ENCODE results near the gene NOP56.

Gene NOP56

DNA sequence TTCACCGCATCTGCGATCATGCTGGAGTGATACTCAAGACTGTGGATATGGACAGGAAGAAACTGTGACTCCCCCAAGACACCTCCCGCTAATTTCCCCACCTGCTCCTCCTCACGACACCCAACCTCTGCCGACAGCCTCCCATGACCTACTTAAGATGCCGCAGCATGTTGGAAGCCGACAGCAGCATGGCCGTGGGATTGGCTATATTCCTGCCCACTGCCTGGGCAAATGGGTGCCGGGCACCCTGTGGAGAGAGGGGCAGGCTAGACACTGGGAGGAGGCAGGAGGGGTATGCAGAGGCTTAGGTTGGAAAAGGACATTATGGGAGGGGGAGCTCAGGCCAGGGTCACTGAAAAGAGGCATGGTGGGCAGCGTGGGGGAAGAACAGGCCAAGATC, 7.1 kb downstream of the NOP56 start:
- no peak overlapping the region for H3K4me3 ChIP-seq (ENCODE audit: low read depth, low read length)
- TF ChIP-seq, protein P1, sequence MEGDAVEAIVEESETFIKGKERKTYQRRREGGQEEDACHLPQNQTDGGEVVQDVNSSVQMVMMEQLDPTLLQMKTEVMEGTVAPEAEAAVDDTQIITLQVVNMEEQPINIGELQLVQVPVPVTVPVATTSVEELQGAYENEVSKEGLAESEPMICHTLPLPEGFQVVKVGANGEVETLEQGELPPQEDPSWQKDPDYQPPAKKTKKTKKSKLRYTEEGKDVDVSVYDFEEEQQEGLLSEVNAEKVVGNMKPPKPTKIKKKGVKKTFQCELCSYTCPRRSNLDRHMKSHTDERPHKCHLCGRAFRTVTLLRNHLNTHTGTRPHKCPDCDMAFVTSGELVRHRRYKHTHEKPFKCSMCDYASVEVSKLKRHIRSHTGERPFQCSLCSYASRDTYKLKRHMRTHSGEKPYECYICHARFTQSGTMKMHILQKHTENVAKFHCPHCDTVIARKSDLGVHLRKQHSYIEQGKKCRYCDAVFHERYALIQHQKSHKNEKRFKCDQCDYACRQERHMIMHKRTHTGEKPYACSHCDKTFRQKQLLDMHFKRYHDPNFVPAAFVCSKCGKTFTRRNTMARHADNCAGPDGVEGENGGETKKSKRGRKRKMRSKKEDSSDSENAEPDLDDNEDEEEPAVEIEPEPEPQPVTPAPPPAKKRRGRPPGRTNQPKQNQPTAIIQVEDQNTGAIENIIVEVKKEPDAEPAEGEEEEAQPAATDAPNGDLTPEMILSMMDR (IDR thresholded peaks at IDR 0.05; ENCODE audit: low read depth, low read length, missing control alignments) = no peak
- H3K36me3 ChIP-seq (replicated peaks) = peaks cover 64% of the 10 kb centered on the region
- H3K27ac ChIP-seq = no peak overlapping the region
- in situ Hi-C loops (cut with HindIII; ENCODE audit: low pct_ligation_motif_present, low sequenced_read_pairs) = no loop called here
- no peaks in the 10 kb centered on the region for H3K27me3 ChIP-seq (replicated peaks)
- no peak for DNase-seq

DNA sequence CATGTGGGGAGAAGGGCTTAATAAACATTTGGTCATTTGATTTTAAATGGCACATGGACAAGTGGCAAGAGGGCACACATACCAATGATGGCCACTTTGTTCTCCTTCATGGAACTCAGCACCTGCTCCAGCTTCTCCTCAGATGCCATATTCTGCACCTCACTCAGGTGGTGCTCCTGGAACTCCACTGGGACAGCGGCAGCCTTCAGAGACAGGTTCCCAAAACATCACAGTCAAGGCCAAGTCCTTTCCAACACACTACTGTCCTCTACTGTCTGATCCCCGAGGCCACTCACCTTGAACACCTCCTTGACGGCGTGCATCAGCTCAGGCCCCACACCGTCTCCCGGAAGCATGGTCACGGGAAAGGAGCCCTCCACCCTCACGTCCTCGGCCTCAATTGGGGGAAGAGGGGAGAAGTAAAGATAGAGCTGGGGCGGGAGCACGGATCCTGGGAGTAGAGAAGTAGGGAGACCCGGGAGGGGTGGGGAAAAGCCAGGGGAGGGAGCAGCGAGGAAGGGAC, 11.0 kb downstream of the NOP56 start:
- H3K4me3 ChIP-seq (ENCODE audit: low read depth, low read length) = peak overlapping the region; percentile 99

DNA sequence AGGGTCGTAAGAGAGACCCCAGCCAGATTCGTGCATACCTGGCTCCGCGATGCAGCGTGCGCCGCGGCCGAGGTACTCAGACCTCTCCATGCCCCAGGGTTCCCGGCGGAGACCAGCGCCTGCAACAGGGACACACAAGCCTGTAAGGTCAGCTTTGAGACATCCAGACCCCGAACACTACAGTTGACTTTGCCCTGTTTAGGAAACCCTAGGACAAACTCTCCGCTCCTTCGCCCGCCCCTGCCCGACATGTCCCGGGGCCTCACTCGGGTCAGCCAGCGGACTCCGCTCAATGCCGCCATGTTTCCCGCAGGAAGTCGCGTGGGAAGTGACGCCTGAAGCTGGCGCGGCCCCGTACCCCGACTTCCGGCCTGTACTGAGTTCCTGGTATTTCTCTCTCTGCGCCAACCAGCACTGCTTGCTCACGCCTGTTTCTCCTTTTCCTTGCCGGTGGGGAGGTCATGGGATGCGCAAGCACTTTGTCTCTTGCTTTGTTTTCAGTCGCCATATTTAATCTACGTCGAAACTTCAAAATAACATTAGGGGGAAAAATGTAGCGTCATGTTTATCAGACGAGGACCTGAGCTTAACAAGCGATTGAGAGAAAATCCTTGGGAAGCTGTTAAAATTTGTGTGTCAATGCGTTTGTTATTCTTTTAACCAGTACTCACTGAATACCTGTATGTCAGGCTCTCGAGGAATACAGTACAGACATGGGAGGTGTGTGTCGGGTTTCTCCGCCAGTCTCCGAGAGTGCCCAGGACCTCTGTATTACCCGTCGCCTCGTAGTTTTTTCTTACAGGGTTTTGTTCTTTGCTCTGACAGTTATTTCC, 11.7 kb downstream of the NOP56 start, which contains the start of gene IDH3B:
Gene IDH3B, minus strand, starts transcription at position 330 of the 833 bp plus-strand sequence. Its CDS starts 28 bp downstream, at position 302.
- Histone ChIP-seq H3K27ac (peak within 1 kb of the TSS; percentile 96), H3K36me3 (replicated peaks) (peaks cover 20% of the 10 kb centered on the region), H3K27me3 (replicated peaks) (no peaks in the 10 kb centered on the region), H3K4me3 (ENCODE audit: low read depth, low read length) (peak within 1 kb of the TSS; percentile 99)
- TF ChIP-seq, protein P1 (IDR thresholded peaks at IDR 0.05; ENCODE audit: low read depth, low read length, missing control alignments) = no peak
- peak; percentile 92 for DNase-seq
- in situ Hi-C loops (cut with HindIII; ENCODE audit: low pct_ligation_motif_present, low sequenced_read_pairs) = no loop called here

More for the DNA sequence above, 11.0 kb downstream of the NOP56 start:
- TF ChIP-seq, protein P1 (IDR thresholded peaks at IDR 0.05; ENCODE audit: low read depth, low read length, missing control alignments) = no peak
- Histone ChIP-seq H3K27ac (peak overlapping the region; percentile 96), H3K36me3 (replicated peaks) (peaks cover 27% of the 10 kb centered on the region), H3K27me3 (replicated peaks) (no peaks in the 10 kb centered on the region)
- in situ Hi-C loops (cut with HindIII; ENCODE audit: low pct_ligation_motif_present, low sequenced_read_pairs) = no loop called here
- DNase-seq = no peak

DNA sequence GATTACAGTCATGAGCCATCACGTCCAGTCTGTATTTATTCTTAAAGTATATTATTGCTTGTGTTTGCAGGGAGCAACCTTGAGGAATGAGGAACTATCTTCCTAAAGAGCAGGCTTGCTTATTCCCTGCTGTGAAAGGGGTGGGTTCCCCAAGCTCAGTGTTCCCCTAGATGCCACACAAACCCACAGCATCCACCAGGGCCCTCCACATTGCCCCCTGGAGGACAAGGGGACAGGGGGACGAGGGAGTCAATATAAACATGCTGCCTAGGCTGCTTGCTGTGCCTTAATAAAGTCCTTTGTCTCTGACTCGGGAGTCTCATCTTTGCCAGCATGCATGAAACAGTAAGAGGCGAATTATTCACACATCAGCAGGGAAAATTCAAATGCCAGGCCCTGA, 19.5 kb downstream of the NOP56 start:
- DNase-seq = no peak
- Histone ChIP-seq H3K36me3 (replicated peaks) (no peaks in the 10 kb centered on the region), H3K27ac (no peak overlapping the region), H3K27me3 (replicated peaks) (no peaks in the 10 kb centered on the region), H3K4me3 (ENCODE audit: low read depth, low read length) (no peak overlapping the region)
- TF ChIP-seq, protein P1 (IDR thresholded peaks at IDR 0.05; ENCODE audit: low read depth, low read length, missing control alignments) = peak; percentile 38
- in situ Hi-C loops (cut with HindIII; ENCODE audit: low pct_ligation_motif_present, low sequenced_read_pairs) = no loop called here

DNA sequence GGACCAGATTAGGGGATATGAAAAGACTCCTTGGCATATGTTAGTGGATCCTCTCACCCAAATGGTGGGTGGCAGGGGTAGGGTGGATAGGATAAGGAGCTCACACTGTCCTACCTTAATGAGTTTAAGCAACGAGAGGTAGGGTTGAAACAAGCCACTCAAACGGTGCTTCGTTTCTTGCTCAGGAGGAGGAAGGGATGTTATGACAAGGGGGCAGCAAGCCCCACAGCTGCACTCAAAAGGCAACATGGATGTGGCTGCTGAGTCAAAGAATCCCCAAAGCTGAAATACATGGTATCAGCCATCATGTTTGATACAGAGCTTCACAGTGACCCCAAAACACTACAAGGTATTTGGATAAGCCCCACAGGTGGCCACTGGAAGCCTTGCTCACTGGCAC, 20.0 kb downstream of the NOP56 start:
- in situ Hi-C loops (cut with HindIII; ENCODE audit: low pct_ligation_motif_present, low sequenced_read_pairs) = no loop called here
- Histone ChIP-seq H3K4me3 (ENCODE audit: low read depth, low read length) (no peak overlapping the region), H3K27me3 (replicated peaks) (no peaks in the 10 kb centered on the region), H3K36me3 (replicated peaks) (no peaks in the 10 kb centered on the region), H3K27ac (no peak overlapping the region)
- TF ChIP-seq, protein P1 (IDR thresholded peaks at IDR 0.05; ENCODE audit: low read depth, low read length, missing control alignments) = no peak
- no peak for DNase-seq

All from brain microvascular endothelial cell (primary cell).